Nephron (organoid): Measurements from ENCODE around the gene HOXB3.

Source experiments
- H3K27ac Mint-ChIP-seq, 3 experiments: 2 replicates each; pipeline ENCODE4 v1.8.0; 2020; ENCODE audit warnings: mixed read lengths in 3 of 3, mild to moderate bottlenecking in 2 of 3, moderate library complexity in 1 of 3
- H3K27me3 Mint-ChIP-seq: 2 replicates; pipeline ENCODE4 v1.8.0; 2021; ENCODE audit warnings: low read depth, mild to moderate bottlenecking, moderate library complexity, mixed read lengths
- H3K36me3 Mint-ChIP-seq: 2 replicates; pipeline ENCODE4 v1.8.0; 2020; ENCODE audit warnings: low read depth, mixed read lengths
- H3K4me1 Mint-ChIP-seq: 2 replicates; pipeline ENCODE4 v1.8.0; 2020; ENCODE audit warnings: mixed read lengths
- H3K4me3 Mint-ChIP-seq, 3 experiments: 2 replicates each; pipeline ENCODE4 v1.8.0; 2020; ENCODE audit warnings: mild to moderate bottlenecking in 3 of 3, mixed read lengths in 3 of 3, moderate library complexity in 2 of 3
- H3K9me3 Mint-ChIP-seq: 2 replicates; pipeline ENCODE4 v1.8.0; 2020; ENCODE audit warnings: mixed read lengths
- TF ChIP-seq, protein P1 (sequence below), 3 experiments: fragments of 200-600 bp; sonication (generic); IDR thresholded peaks; one replicate each; pipeline ENCODE4 v1.5.0; 2021; ENCODE audit warnings: antibody characterized with exemption in 3 of 3; ENCODE audit not compliant: unreplicated experiment in 3 of 3

HOXB3 gene

DNA sequence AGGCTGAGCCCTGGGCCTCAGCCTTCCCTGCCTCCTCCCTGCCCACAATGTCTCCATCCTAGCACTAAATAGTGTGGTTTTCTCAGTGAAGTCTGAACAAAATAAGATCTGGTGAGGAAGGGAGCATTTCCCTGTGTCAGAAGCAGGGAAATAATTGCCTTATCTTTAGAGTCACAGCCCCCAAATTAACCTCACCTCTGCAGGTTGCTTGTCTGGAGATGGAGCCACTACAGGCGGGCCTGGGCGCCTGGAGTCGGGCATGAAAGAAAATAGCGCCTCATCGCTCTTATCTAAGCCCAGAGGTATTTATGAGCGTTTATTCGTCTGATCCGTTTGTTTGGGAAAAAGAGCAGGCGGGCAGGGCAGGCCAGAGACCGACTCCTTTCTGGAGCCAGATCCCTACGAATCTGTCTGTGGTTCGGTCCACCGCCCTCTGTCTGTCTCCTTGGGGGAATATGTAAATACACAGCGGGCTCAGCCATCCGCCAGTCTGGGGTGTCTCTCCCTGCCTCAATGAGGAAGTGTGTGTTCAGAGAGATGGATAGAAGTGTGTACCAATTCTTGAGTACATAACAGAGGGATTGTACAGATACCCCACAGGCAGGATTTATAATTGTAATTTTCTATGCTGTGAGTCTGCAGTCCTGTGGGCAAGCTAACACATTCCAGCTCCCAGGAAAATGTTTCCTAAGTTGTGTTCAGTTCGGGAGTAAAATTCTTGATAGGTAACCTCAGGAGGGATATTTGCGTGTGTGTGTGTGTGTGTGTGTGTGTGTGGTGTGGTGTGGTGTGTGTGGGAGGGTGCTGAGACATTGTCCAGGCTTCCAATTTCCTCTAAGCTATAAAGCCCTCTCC is 10.4 kb upstream of the HOXB3 start:
- Mint-ChIP-seq H3K36me3 (peaks cover 20% of the 10 kb centered on the region), H3K4me1 (peaks cover 56% of the 10 kb centered on the region), H3K27ac (peak overlapping the region in 1 of 3 experiments; percentile 98), H3K27me3 (peaks cover 82% of the 10 kb centered on the region), H3K9me3 (no peaks in the 10 kb centered on the region), H3K4me3 (peak overlapping the region; percentile 94 to 99 (median 98))
- TF ChIP-seq, protein P1, sequence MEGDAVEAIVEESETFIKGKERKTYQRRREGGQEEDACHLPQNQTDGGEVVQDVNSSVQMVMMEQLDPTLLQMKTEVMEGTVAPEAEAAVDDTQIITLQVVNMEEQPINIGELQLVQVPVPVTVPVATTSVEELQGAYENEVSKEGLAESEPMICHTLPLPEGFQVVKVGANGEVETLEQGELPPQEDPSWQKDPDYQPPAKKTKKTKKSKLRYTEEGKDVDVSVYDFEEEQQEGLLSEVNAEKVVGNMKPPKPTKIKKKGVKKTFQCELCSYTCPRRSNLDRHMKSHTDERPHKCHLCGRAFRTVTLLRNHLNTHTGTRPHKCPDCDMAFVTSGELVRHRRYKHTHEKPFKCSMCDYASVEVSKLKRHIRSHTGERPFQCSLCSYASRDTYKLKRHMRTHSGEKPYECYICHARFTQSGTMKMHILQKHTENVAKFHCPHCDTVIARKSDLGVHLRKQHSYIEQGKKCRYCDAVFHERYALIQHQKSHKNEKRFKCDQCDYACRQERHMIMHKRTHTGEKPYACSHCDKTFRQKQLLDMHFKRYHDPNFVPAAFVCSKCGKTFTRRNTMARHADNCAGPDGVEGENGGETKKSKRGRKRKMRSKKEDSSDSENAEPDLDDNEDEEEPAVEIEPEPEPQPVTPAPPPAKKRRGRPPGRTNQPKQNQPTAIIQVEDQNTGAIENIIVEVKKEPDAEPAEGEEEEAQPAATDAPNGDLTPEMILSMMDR (IDR thresholded peaks at IDR 0.05; ENCODE audit: unreplicated experiment in 3 of 3): no peak

DNA sequence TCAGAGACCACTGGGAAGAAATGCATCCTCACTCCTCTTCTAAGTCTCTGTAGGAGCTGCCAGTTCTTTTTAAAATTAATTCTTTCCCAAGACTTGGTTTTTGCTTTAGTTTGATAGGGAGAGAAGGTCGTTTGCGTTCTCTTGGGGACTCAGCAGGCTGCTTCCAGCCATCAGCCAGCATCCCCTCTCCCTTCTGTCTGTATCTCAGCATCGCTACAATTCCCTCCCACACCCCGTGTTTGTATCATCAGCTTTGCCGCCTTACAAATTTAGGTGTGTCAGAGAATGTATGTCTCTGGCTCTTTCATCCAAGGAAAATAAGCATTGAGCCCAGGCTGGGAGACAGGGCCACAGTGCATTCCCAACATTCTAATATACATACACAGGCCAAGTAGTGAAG is 9.3 kb upstream of the HOXB3 start:
- Mint-ChIP-seq H3K27me3 (peaks cover 93% of the 10 kb centered on the region), H3K27ac (peak overlapping the region in 1 of 3 experiments; percentile 98), H3K4me1 (peaks cover 67% of the 10 kb centered on the region), H3K36me3 (peaks cover 30% of the 10 kb centered on the region), H3K9me3 (no peaks in the 10 kb centered on the region), H3K4me3 (peak overlapping the region; percentile 94 to 99 (median 98))
- TF ChIP-seq, protein P1 (IDR thresholded peaks at IDR 0.05; ENCODE audit: unreplicated experiment in 3 of 3): no peak

DNA sequence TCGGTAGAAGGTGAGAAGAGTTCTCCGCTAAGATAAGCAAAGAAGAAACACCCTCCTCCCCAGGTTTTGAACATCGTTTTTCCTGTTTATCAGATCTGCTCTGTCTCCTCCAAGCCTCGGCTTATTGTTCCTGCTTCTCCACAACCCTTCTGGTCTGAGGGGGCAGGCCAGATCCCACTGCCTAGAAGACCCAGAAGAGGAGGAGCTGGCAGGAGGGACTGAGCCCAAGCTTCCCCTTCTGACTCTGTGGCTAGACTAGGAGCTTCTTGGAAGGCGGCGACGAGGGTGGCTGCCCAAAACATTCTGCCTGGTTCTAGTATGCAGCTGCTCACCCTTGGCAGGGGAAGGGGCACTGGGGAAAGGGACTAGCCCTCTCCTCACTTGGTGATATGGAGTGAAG is 8.7 kb upstream of the HOXB3 start:
- H3K4me3 Mint-ChIP-seq: peak overlapping the region; percentile 94 to 99 (median 98)
- H3K27ac Mint-ChIP-seq: peak overlapping the region in 1 of 3 experiments; percentile 98
- peaks cover 96% of the 10 kb centered on the region for H3K27me3 Mint-ChIP-seq

DNA sequence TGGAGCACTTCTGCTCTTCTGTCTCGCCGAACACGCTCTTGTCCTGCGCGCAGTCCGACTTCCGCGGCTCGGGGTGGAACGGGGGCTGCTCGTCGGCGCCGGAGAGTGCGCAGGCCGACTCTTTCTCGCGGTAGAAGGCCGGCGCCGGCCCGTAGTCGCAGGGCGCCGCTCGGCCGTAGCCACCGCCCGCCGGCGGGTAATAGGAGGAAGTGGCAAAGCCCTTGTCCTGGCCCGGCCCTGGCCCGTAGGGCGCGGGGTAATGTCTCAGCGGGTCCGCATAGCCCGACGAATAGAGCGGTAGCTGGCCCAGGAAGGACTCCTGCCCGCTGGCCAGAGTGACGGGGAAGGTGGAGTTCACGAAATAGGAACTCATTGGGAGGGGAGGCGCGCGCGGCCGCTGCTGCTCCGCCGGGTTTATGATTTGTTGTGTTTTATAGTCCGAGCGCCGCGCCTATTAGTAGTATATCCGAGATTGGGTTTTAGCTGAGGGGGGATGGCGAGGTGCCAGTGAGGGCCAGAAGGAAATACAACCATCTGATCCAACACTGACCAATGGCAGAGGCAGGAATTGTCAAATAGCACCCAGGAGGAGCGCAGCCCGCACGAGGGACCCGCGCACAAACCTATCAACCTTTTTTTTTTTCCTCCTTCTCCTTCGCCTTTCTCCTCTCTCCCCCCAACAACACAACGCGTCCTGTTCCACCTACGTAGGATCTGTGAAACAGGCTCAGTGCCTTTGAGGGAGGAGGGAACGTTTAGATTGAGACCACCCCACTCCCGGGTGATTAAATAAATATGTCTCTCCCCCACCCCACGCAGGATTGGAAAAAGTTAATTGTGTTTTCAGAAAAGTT is 8.0 kb upstream of the HOXB3 start:
- Mint-ChIP-seq H3K4me1 (peaks cover 73% of the 10 kb centered on the region), H3K9me3 (no peaks in the 10 kb centered on the region), H3K27ac (peak overlapping the region in 1 of 3 experiments; percentile 98), H3K36me3 (peaks cover 35% of the 10 kb centered on the region), H3K27me3 (peaks cover 95% of the 10 kb centered on the region), H3K4me3 (peak overlapping the region; percentile 94 to 99 (median 98))
- TF ChIP-seq, protein P1 (IDR thresholded peaks at IDR 0.05; ENCODE audit: unreplicated experiment in 3 of 3): no peak

More for the DNA sequence above, 8.7 kb upstream of the HOXB3 start:
- Mint-ChIP-seq H3K4me1 (peaks cover 72% of the 10 kb centered on the region), H3K9me3 (no peaks in the 10 kb centered on the region), H3K36me3 (peaks cover 35% of the 10 kb centered on the region)
- TF ChIP-seq, protein P1 (IDR thresholded peaks at IDR 0.05; ENCODE audit: unreplicated experiment in 3 of 3): no peak

DNA sequence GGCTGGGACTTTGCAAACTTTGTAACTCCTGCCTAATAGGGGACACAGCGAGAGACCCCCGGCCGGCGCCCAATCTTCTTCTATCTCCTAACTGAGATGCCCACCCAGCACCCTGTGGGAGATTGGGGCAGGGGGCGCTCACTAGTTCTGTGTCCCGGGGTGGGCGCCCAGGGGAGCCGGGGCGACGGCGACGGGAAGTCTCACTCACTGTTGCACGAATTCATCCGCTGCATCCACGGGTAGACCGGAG is 7.4 kb upstream of the HOXB3 start:
- TF ChIP-seq, protein P1 (IDR thresholded peaks at IDR 0.05; ENCODE audit: unreplicated experiment in 3 of 3): no peak
- Mint-ChIP-seq H3K27ac (peak overlapping the region in 1 of 3 experiments; percentile 98), H3K36me3 (peaks cover 40% of the 10 kb centered on the region), H3K4me3 (peak overlapping the region; percentile 94 to 99 (median 98)), H3K27me3 (peaks cover 95% of the 10 kb centered on the region), H3K9me3 (no peaks in the 10 kb centered on the region), H3K4me1 (peaks cover 78% of the 10 kb centered on the region)
